Inferior parietal cortex (tissue), 1 donor: ENCODE measurements around the gene FOXK1.
"Not testable (repeated sequence)": the region's sequence is repeated elsewhere in the genome, so short reads cannot be mapped to it uniquely, and the experiment has no call there.

Experiments used
- DNase-seq: peaks from one replicate; pipeline ENCODE4 v3.0.0-alpha.2; 2016; ENCODE audit errors: extremely low spot score

The FOXK1 gene

DNA sequence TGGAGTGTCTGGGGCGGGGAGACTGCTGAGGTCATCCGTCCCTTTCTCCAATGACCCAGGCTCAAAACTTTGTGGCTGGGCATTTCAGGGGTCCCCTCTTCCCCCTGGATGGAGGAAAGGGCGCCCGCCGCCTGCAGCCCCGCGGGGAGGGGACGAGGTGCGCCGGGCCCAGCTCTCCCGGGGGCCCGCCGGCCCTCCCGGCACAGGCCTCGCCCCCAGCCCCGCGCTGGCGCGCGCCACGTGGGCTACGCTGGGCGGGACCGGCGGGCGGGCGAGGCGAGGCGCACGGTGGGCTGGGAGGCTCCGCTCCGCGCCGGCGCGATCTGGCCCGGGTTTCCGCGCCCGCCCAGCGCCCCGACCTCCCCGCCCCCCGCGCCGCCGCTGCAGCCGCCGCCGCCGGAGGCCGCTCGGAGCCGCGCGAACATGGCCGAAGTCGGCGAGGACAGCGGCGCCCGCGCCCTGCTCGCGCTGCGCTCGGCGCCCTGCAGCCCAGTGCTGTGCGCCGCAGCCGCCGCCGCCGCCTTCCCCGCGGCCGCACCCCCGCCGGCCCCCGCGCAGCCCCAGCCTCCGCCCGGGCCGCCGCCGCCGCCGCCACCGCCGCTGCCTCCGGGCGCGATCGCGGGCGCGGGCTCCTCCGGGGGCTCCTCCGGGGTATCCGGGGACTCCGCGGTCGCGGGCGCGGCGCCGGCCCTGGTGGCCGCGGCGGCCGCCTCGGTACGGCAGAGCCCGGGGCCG lies at the start of gene FOXK1:
Gene FOXK1 (plus strand): TSS at position 410 of the 735 bp plus-strand sequence. CDS start 14 bp downstream, at position 424.
- DNase-seq = peak; percentile 61

DNA sequence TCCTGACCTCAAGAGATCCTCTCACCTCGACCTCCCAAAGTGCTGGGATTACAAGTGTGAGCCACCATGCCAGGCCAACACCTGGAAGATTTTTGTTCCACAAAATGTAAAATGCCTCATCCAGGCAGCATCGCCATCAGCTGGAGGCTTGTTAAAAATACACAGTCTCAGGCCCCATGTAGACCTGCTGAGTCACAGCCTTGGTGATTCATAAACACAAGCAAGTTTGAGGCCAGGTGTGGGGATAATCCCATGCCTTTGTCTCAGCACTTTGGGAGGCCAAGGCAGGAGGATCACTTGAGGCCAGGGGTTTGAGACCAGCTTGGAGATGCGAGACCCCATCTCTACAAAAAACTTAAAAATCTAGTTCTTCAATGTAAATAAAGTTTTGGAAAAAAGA lies 49.1 kb upstream of the FOXK1 start:
- DNase-seq = no peak

DNA sequence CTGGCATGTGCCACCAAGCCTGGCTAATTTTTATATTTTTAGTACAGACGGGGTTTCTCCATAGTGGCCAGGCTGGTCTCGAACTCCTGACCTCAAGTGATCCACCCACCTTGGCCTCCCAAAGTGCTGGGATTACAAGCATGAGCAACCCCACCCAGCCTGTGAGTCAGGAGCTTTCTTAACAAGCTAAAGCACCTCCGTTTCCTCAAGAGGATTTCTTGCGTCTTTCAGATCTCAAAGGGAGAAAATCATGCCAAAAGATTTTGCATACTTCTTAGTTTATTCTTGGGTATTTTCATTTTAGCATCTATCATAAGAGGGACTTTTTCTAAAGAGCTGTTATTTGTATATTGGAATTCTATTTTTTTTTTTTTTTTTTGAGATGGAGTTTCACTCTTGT lies 47.9 kb upstream of the FOXK1 start:
- DNase-seq = no peak

DNA sequence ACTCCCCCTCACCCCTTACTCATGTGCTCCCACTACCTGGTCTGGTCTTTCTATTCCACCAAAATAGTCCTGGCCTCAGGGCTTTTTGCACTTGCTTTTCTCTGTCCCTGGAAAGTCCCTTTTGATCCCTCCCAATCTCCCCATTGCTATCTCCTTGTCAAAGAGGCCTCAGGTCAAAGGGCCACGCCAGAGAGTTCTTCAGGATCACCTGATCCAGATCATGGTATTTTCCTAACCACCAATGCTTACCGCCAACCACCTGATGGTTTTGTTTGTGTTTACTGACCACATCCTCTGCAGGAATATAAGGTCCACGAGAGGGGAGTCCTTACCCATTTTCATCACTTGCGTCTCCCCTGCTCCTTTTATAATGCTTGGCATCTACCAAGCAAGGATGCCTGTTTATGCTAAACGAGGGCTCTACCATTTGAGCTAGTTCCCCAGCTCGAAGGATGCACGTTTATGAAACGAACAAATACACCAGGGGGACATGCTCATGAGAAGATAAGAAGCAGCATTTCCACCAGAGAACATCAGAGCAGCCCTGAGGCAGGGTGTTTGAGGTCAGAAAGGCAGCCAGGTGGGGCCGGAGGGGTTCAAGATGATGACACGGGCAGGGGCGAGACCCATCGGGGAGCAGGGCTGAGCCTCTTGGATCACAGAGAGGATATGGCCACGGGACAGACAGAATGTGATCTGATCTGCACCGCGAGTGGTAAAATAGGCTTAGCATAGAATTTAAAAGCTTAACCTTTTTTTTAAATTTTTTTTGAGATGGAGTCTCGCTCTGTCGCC lies 43.1 kb upstream of the FOXK1 start:
- no peak for DNase-seq

DNA sequence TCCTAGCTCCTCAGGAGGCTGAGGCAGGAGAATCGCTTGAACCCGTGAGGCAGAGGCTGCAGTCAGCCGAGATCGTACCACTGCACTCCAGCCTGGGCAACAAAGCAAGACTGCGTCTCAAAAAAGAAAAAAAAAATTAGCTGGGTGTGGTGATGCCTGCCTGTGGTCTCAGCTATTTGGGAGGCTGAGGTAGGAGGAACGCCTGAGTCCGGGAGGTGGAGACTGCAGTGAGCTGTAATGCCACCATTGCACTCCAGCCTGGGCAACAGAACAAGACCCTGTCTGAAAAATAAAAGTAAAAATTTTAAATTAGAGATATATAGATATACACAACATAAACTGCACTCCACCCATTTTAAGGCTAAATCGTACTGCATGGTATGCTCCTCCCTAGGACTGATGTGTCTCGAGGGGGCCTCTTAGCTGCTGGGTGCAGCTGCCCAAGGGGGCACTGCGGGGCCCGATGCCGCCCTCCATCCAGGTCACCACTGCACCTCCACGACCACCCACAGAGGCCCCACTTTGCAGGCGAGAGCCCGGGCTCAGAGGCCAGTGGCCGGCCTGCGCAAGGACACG lies 40.9 kb upstream of the FOXK1 start:
- no peak for DNase-seq

DNA sequence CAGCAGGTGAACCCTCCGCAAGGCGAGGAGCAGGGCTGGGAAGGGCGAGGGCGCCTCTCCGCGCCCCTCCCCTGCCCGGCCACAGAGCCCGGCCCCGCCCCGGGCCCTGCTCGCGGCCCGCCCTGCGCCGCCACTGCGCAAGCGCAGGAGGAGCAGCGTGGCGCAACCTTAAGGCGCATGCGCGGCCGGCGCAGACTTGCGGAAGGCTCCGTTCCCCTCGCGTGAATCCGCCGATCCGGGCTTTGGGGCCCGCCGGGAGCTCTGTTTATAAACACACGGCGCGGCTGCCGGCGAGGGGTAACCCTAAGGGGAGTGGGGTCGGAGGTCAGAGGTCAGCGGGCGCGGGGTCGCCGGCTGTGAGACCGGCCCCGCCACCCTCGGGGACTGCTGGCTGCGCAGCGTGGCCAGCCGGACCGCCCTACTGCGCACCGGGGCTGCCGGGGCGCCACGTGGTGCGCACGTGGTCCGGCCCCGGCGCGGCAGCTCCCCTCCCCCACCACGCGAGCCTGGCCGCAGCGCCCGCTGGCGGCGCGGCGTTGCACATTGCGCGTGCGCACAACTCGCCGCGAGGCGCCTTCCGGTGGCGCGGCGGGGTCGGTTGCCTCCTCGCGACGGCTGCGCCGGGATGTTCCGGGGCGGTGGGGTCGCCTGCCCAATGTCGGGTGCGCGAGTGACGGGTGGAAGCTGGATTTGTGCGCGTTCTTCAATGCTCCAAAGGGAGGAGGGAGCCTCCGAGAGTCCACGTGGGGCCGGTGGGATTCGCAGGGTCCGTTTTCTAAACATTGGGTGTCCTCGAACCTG lies 40.2 kb upstream of the FOXK1 start:
- peak; percentile 93 for DNase-seq

DNA sequence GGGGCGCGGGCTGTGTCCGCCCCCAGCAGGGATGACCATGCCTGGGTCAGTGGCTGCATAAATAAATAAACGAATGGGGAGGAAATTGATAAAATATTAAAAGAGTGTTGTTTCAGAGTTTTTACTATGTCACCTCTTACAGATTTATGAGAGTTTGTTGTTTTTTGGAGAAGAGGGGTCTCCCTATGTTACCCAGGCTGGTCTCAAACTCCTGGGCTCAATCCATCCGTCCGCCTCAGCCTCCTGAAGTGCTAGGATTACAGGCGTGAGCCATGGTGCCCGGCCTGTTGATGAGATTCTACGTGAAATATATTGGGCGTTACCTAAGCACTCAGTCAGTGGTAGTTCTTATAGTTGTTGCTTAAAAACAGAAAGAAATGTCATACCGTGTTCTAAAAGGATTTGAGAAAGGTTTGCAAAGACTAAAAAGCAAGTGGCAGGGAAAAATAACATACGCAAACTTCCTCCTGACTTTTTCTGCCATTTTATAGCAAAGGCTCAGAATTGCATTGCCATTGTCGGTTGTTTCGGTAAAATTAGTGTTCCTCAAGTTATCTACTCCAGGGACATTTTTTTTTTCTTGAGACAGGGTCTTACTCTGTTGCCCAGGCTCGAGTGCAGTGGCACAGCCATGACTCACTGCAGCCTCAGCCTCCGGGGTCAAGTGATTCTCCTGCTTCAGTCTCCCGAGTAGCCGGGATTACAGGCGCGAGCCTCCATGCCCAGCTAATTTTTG lies 39.5 kb upstream of the FOXK1 start:
- no peak for DNase-seq

DNA sequence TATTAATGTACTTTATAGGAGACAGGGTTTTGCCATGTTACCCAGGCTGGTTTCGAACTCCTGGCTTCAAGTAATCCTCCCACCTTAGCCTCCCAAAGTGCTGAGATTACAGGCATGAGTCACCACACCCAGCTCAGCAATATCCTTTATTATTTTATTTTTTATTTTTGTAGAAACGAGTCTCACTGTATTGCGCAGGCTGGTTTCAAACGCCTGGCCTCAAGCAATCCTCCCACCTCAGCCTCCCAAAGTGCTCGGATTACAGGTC lies 39.0 kb upstream of the FOXK1 start:
- DNase-seq = not testable (repeated sequence)

DNA sequence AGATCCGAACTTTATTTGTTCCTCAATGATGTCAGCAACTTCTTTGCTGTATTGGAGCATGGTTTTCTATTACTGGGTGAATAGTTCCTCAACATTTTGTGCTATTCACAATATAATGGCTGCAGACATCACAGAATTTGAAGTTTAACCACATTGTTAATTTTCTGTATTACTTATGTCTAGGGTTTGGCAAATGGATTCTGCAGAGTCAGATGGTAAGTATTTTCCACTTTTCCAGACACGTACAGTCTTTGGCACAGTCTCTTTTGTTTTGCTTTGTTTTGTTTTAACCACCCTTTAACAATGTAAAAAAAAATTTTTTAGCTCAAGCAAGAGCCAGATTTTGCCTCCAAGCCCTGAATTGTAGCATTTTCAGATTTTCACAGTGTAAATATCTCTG lies 36.8 kb upstream of the FOXK1 start:
- DNase-seq = no peak

DNA sequence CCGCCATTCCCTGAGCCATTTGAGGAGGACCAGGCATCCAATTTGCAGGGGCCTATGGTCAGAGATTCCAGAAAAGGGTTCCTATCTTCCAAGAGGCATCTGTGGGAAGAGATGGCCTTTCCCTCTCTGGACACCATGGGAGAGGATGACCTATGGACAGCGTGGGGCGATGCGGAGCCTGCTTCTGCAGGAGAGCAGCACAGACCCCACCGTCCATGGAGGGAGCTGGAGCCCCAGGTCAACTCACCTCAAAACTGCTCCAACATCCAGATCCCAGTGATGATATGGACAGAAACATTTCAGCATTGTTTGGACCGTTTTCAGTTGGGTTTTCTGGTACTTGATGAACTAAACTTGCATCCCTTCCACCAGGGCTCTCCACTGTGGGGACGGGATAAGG lies 34.0 kb upstream of the FOXK1 start:
- no peak for DNase-seq

DNA sequence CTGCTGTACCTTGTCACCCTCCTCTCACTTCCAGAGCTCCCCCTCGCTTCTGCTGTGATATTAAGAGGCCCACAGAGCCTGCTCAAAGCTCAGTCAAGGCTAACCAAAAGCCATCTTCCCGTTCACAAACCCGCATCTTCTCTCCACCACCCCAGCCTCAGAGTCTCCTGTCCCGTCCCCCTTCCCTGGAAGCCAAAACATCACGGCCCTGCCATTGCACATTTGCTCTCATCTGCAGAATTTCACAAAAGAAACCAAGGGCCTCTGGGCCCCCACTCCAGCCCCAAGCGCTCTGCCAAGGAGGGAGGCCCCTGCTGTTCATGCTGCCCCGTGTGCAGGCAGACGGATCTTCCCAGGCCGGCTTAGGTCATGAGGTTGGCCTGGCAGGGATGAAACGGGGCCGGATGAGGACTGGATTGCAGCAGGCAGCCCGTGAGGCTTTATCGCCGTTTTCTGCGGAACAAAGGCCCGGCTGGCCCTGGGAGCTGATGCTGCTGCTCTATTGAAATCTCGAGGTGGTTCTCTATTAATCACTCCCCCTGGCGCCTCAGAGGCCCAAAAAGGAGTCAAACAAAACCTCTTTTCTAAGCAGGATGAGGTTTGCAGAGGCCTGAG lies 31.6 kb upstream of the FOXK1 start:
- DNase-seq = no peak

DNA sequence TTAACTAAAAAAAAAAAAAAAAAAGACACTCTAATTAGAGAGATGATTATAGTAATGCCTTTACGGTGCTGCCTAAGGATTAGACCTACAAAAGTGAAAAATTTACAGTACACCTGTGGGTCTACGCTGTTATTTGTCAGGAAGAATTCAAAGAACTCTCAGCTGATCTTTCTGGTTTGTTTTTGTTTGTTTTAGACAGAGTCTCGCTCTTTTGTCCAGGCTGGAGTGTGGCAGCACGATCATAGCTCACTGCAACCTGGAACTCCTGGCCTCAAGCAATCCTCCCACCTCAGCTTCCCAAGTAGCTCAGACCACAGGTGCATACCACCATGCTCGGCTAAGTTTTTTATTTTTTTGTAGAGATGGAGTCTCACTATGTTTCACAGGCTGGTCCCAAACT lies 28.3 kb upstream of the FOXK1 start:
- DNase-seq = no peak

DNA sequence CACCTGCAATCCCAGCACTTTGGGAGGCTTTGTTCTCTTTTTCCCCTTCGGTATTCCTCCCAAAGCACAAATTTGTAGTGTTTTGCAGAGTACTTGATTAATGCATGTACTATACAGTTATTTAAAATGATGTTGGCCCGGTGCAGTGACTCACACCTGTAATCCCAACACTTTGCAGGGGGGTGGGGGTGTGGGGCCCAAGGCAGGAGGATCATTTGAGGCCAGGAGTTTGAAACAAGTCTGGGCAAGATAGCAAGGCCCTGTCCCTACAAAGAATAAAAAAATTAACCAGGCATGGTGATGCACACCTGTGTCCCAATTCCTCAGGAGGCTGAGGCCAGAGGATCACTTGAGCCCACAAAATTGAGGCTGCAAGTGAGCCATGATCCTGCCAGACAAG lies 26.8 kb upstream of the FOXK1 start:
- no peak for DNase-seq

DNA sequence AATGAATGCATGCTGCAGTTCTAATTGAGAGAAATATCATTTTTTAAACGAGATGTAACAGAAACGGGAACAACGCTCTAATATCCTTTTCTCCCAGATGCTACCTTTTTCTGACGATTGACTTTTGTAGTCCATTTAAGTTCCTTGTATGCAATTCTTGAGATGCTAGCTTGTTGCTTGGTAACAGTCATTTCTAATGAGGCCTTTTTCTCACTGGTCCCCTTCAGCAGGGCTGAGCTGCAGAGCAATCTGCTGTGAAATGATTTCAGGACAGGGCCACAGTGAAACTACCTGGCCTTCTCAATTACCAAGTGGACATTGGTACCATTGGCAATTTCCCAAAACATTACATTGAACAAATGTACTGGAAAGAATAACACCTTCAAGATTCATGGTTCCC lies 26.2 kb upstream of the FOXK1 start:
- DNase-seq = no peak

DNA sequence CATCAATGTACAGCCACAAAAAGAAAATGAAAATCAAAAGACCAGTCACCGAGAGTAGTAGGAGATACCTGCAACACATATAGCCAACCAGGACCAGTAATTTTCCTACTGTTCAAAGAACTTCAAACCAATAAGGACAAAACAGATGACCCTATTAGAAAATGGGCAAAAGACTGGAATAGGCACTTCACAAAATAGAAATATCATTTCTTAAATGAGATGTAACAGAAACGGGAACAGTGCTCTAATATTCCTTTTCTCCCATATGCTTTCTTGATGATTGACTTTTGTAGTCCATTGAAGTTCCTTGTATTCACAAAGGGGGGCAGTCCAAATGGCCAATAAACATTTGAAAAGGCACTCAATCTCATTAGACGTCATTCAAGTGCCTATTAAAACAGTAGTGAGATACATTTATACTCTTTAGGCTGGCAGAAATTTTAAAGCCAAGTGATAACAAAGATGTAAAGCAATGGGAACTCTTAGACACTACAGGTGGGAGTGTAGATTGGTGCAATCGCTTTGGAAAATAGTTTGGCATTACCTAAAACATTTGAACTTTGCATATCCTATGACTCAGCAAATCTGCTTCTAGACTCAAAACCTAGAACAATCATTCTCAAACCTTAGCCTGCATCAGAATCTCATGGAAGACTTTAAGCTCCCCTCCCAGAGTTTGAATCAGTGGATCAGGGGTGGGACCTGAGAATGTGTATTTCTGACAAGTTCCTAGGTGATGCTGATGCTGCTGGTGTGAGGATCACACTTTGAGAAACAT lies 24.3 kb upstream of the FOXK1 start:
- DNase-seq = no peak

DNA sequence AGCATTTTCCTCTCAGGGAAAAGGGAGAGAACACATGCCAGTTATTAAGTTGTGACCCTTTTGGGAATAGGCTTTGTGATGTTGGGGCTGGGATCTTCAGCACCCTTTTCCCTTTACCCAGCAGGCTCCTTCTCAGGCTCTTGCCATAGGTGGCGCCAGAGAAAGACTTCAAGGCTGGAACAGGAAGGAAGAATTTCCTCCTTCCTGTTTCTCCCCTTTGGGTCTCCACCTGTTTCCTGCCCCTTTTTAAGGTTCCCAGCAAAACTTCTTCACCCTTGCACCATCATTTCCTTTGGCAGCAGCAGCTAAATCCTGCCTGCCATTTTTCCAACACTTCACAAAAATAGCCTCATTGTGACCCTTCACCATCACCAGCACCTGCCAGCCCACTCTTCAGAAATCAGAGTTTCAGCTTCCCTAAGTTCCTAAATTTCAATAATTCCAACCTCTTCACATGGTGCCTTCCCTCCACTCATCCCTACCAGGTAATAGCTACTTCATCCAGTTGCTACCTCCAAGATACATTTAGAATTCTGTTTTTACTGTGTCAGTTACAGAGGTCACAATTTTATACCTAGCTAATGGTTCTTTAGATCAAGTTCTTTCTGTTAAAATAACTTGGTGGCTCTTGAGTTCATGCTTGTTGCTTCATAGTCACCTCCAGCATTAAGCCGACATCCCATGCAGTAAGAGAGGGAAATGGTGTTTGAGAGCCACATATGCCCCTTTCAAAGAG lies 22.4 kb upstream of the FOXK1 start:
- no peak for DNase-seq

DNA sequence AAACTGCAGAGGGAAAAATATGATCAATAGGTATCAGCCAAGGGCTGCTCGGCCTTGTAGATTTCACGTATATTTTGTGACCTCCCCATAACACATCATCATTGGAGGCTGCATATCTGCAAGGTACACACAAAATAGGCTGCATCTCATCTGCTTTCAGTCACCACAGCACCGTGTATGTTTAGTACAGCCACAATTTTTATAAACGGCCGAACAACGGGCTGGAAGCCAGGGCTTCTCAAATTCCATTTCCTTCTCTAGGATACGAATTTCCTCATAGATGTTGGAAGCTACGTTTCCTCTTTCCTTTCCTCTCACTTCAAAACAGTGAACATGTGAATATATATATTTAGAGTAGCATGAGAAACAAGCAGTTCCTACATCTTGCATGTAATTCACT lies 20.2 kb upstream of the FOXK1 start:
- no peak for DNase-seq

DNA sequence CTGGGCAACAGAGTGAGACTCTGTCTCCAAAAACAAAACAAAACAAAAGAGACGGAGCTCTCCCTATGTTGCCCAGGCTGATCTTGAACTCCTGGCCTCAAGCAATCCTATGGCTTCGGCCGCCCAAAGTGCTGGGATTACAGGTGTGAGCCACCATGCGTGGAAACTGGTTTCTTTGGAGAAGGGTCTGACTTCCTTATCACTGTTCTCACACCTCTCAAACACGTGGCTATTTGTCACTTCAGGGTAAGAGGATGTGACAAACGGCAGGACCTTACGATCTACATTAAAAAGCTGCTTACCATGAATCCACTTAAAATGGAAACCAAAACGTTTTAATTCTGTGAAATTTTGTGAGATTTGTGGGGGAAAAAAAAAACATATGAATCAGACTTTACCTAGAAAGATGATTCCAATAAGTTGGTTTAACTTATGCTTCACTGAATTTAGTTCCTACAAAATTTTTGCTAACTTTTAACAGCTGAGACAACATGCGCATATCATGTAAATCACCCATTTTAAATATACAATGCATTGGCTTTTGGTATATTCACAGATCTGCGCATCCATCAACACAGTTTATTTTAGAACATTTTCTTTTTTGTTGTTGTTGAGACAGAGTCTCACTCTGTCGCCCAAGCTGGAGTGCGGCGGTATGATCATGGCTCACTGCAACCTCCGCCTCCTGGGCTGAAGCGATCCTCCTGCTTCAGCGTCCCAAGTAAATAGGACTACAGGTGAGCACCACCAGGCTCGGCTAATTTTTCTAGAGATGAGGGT lies 18.7 kb upstream of the FOXK1 start:
- DNase-seq = no peak

DNA sequence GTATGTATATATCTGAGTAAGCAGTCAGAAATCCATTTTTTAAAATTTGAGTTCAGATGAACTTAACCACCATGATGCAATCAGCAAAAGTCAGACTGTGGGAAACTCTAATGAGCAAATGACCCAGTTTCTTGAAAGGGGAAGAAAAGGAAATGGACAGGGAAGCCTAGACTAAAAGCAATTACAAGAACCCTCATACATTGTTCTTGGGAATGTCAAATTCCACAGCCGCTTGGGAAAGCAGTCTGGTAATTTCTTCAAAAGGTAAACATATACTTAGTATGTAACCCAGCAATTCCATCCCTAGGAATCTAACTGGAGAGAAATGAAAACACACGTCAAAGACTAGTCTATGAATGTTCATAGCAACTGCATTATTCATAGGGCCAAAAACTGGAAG lies 16.4 kb upstream of the FOXK1 start:
- no peak for DNase-seq
